Astrocyte of the cerebellum (primary cell): Measurements from ENCODE around the gene SNRPA1.

ENCODE experiments used
- DNase-seq: peaks from one replicate; pipeline ENCODE4 v3.0.0-alpha.2; 2011; ENCODE audit warnings: low read depth
- H3K4me3 ChIP-seq: 2 replicates; pipeline ENCODE4 v1.5.1; 2011; ENCODE audit warnings: mild to moderate bottlenecking, low read depth, low read length, moderate library complexity
- in situ Hi-C: cut with HindIII; loops from 2 replicates; pipeline ENCODE4 v1.10.0; 2017; ENCODE audit warnings: low sequenced_read_pairs
- TF ChIP-seq, protein P1 (sequence below): IDR thresholded peaks from 2 replicates; pipeline ENCODE4 v1.5.1; 2012; ENCODE audit warnings: low read length, low read depth, moderate library complexity, mild to moderate bottlenecking; ENCODE audit errors: missing control alignments

SNRPA1 gene

DNA sequence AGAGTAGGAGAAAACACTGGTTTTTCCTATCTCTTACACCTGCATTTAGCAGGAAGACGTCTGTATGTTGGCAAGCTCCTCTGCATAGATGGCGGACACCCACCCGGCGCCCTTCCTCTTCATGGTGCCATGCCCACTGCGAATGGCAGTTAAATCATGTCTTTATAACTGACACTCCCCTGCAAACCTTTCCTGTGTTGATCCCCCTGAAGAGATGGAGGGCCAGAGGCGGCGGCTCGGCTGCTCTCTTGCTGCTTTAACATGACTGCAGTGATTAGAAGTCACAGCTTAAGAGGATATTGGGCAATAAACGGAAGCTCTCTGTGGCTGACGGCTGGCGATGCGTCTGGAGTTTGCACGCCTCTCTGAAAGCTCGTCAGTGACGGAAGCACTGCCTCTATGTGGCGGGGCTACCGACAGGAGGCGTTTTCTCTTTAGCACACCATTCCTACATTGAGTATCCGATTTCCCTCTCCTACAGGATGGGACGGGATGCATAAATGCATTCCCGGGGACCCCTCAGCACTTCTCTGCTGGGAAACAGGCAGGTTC, 25.5 kb upstream of the SNRPA1 start:
- no peak for DNase-seq
- H3K4me3 ChIP-seq, result no peak overlapping the region
- in situ Hi-C loops, result no loop called here
- TF ChIP-seq, protein P1, sequence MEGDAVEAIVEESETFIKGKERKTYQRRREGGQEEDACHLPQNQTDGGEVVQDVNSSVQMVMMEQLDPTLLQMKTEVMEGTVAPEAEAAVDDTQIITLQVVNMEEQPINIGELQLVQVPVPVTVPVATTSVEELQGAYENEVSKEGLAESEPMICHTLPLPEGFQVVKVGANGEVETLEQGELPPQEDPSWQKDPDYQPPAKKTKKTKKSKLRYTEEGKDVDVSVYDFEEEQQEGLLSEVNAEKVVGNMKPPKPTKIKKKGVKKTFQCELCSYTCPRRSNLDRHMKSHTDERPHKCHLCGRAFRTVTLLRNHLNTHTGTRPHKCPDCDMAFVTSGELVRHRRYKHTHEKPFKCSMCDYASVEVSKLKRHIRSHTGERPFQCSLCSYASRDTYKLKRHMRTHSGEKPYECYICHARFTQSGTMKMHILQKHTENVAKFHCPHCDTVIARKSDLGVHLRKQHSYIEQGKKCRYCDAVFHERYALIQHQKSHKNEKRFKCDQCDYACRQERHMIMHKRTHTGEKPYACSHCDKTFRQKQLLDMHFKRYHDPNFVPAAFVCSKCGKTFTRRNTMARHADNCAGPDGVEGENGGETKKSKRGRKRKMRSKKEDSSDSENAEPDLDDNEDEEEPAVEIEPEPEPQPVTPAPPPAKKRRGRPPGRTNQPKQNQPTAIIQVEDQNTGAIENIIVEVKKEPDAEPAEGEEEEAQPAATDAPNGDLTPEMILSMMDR, result no peak

DNA sequence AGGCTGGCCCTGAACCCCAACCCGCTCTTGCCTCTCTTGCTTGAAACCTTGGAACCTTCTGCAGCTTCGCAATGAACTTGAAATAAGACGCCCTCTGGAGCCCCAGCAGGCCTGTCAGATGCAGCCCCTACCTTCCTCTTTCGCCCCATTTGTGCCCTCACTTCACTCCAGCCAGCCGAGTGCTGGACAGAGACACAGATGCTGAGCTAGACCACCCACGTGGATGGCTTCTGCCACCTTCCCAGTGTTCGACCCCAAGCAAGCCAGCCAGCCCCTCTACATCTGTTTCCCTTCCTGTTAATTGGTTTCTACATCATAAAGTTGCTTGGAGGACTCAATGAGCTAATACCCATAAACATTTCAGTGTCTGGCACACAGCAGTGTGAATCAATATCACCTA, 23.8 kb upstream of the SNRPA1 start:
- no peak for DNase-seq
- TF ChIP-seq, protein P1, result no peak
- in situ Hi-C loops, result no loop called here
- H3K4me3 ChIP-seq, result no peak overlapping the region

DNA sequence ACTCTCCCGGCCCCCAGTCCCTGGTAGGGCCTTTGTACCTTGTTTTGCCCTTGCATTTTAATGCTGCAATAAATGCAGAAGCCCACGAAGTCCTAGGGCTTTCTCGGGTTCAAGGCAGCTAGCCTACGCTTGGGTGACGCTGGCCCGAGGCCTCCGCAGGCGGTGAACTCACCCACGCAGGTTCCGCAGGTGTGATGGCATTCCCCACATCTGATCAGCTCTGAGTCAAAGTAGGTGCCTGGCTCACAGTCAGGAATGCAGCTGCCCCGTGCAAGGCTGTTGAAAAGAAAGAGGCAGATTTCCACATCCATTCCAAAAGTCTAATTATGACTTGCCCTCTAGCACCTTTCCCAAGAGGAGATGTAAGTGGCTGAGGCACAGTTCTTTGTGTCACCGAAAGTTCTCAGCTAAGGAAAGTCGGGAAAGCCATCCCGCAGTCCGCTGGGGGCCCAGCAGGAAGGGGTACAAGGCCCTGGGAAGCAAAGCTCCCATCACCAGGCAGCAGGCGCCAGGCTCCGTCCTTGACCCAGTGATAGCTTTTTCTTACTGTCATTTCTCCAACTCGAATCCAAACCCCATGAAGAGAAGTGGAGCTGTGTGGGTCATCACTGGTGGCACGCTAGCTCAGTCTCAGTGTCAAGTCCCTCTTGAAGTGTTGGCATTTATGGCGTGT, 23.2 kb upstream of the SNRPA1 start:
- TF ChIP-seq, protein P1, result no peak
- DNase-seq, result no peak
- in situ Hi-C loops, result no loop called here
- no peak overlapping the region for H3K4me3 ChIP-seq

DNA sequence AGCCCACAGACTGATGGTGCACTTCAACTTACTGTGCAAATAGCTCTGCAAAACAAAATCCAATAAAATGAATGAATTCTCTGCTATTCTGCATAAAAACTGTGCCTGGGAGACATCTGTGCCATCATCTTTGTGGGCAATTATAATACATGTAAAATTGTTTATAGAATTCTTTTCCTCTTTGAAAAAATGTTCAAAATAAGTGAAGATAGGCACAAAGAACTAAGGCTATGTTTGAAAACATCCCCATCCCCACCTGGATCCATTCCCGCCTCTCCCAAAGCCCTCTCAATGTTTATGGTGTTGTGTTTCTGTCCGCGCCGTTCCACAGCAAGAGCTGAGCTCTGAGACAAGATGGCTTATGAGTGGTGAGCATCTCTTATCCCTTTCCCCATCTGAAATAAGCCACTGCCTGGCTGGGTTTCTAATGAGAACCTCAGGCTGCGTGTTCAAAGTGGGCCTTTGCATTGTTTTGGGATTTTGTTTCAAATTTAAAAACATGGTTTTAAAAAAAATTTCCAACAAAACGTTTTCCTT, 22.4 kb upstream of the SNRPA1 start:
- no peak for DNase-seq
- TF ChIP-seq, protein P1, result no peak

DNA sequence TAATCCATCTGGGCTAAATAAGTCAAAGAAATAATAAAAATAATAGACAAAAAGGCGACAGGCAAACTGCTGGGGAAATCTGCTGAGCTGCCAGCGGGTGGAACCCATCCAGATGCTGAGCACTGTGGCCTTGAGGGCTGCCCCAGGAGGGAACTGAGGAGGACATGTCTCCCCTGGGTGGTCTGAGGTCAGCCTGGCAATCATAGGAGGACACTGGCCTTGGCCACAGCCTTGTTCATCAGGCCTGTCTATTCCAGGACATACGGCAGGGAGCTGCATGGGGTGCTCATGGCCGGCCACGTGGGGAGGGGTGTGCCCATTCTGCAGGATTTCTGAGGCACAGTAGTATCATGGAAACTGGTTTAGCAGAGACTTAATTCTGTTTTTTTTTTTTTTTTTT, 21.5 kb upstream of the SNRPA1 start:
- no peak for DNase-seq
- no peak overlapping the region for H3K4me3 ChIP-seq
- TF ChIP-seq, protein P1, result no peak
- in situ Hi-C loops, result no loop called here

More for the DNA sequence above, 22.4 kb upstream of the SNRPA1 start:
- no peak overlapping the region for H3K4me3 ChIP-seq
- in situ Hi-C loops, result no loop called here

DNA sequence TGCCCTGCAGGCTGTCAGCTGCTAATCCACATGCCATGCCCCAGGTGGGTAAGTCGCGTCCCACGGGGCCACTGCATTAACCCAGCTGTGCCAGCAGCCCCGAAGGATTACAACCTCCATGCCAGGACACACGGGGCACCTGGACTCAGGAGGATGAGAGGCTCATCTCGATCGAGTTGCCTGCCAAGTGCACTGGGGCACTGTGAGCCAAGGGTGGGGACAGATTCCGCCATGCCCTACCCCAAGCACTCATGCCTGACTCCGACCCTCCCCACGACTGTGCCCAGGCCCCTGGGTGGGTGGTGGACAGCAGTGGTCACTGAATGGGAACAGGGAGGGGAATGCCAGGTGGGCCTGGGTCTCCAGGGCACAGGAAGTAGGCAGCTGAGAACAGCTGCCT, 20.7 kb upstream of the SNRPA1 start:
- TF ChIP-seq, protein P1, result no peak
- no peak for DNase-seq
- in situ Hi-C loops, result no loop called here
- H3K4me3 ChIP-seq, result no peak overlapping the region
